Thymus (tissue), 11 donors: ENCODE measurements around the gene MBP. TPM values are rescaled to one million over a fixed set of nuclear protein-coding genes. Genes with fewer than 3 reads are reported as not detected.
"Not testable (repeated sequence)": the region's sequence is repeated elsewhere in the genome, so short reads cannot be mapped to it uniquely, and the experiment has no call there.

Experiments used
- DNase-seq, 9 donors: peaks; one replicate each; pipeline ENCODE4 v3.0.0-alpha.2; 2013; ENCODE audit warnings: low spot score in 9 of 9, low read depth in 6 of 9, missing footprints in 1 of 9
- H3K27ac ChIP-seq, 2 donors: one replicate each; pipeline ENCODE4 v1.5.1; 2013; ENCODE audit warnings: control low read depth in 1 of 2, low read depth in 1 of 2, low read length in 1 of 2, mild to moderate bottlenecking in 1 of 2, moderate library complexity in 1 of 2
- H3K27me3 ChIP-seq, 2 donors: one replicate each; pipeline ENCODE4 v1.5.1; 2013; ENCODE audit warnings: low read length in 1 of 2; ENCODE audit not compliant: control insufficient read depth in 2 of 2, insufficient read depth in 1 of 2
- H3K36me3 ChIP-seq, 2 donors: one replicate each; pipeline ENCODE4 v1.5.1; 2013; ENCODE audit warnings: low read length in 1 of 2, mild to moderate bottlenecking in 1 of 2, moderate library complexity in 1 of 2; ENCODE audit not compliant: control insufficient read depth in 2 of 2, insufficient read depth in 2 of 2
- H3K4me1 ChIP-seq, 2 donors: one replicate each; pipeline ENCODE4 v1.5.1; 2013; ENCODE audit warnings: low read length in 2 of 2; ENCODE audit not compliant: control insufficient read depth in 2 of 2, insufficient read depth in 2 of 2
- H3K4me3 ChIP-seq, 2 donors: one replicate each; pipeline ENCODE4 v1.5.1; 2013; ENCODE audit warnings: low read length in 2 of 2, control low read depth in 1 of 2, mild to moderate bottlenecking in 1 of 2
- H3K9me3 ChIP-seq, 2 donors: one replicate each; pipeline ENCODE4 v1.5.1; 2013; ENCODE audit warnings: low read length in 1 of 2, mild to moderate bottlenecking in 1 of 2; ENCODE audit not compliant: control insufficient read depth in 2 of 2, insufficient read depth in 1 of 2
- WGBS: extraction: QIAGEN DNeasy Blood & Tissue Kit; methylation state at CpG from one replicate; pipeline ENCODE4 v1.1.7; 2013; 5-methylcytosine and 5-hydroxymethylcytosine counted together
- polyA plus RNA-seq: library from polyadenylated mRNA; stranded (reverse); fragments of 200-250 nt; gene quantifications from one replicate; pipeline ENCODE4 v1.2.3, GENCODE V29; 2013
- total RNA-seq: library from RNA; stranded (reverse); fragments of 120-200 nt; gene quantifications from one replicate; pipeline ENCODE4 v1.2.4, GENCODE V29; 2013
- donor health status: healthy.

Gene MBP
- total and polyA plus RNA-seq, 2 donors, result 16.1 to 16.3 TPM

DNA sequence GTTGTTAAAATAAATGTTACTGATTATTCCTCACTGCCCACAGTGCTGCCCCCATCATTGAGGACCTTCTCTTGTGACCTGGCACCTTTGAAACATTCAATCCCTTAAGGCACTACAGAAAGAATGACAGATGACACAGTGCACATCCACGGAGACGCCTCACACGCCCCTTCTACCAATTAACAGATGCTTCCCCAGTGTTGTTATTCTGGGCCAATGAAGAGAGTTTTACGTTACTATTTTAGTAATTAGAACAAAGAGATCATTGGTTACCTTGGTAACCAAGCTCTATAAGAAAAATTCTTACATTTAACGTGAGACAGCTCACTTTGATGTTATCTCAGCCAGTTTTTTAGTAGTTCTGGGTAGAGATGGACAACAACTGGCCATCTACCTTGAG is 158.2 kb downstream of the MBP start:
- Histone ChIP-seq H3K9me3 (no peaks in the 10 kb centered on the region), H3K36me3 (peaks cover 0 to 5% of the 10 kb centered on the region in 2 donors), H3K27ac (no peak overlapping the region), H3K27me3 (no peaks in the 10 kb centered on the region), H3K4me1 (peaks cover 0 to 18% of the 10 kb centered on the region in 2 donors), H3K4me3 (no peak overlapping the region)
- DNase-seq, result no peak
- 89% methylated on average over 5 of the region's 5 CpGs for WGBS

DNA sequence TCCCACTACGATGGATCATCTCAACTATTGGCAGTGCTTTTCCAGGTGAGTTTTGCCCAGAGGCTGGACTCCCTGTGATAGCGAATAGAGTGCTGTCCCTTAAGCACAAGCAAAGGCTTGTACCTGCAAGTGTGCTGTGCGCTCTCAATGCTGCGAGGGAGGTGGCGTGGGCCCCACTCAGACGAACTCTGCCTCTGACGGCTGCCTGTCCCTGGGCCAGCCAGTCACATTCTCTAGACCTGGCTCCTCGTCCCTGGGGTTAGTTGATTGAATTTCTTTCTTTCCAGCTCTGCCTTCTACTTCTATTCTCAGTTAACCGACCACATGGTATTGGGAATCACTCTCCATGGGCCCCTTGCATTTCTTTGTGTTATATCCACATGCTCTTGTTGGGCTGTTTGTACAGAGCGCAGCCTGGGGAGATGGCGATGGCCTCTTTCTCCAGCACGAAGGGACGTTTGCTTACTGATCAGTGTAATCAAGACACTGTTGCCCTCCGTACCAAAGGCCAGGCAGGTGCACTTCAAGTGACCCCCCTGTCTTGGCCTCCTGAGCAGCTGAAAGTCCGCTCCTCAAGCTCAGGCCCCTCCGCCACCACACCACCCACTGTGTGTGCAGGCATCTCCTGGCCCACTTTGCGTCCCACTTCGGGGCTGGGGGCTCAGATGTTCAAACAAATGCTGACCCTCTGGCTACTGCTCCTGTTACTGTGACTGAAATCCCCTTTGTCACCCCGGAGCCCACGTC is 158.9 kb downstream of the MBP start:
- WGBS, result 96% methylated on average over 20 of the region's 20 CpGs
- Histone ChIP-seq H3K27ac (peak overlapping the region; percentile 32 to 46), H3K9me3 (no peaks in the 10 kb centered on the region), H3K4me1 (peaks cover 0 to 18% of the 10 kb centered on the region in 2 donors), H3K27me3 (no peaks in the 10 kb centered on the region), H3K4me3 (no peak overlapping the region), H3K36me3 (peaks cover 0 to 11% of the 10 kb centered on the region in 2 donors)
- no peak for DNase-seq

DNA sequence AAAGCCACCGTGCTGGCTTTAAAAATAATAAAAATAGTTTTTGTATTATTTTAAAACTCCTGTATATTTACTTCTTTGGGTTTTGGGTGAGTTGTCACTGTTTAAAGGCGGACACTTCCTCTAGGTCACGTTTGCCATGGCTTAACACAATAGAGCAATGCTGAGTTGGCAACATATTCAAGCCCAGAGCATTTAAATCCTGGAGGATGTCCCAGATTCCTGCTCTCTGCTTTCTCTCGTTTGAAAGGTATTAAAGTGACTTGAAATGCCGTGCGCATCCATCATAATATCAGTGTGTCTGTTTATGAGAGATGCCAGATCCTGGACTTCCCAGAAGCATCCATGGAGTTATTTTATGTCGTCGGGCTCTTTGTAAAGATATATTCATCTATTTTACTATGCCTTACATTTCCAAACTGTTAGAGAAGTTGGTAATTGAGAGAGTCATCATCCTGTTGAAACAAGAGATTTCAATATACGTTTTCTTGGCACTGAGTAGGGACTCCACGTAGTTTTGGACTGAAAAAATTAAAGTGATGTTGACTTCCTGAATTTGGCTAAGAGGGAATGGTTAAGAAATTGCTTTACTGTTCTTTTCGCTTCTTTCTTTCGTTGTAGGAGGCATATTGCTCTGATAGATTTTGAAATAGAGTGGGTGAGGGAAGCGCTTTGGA is 159.6 kb downstream of the MBP start:
- Histone ChIP-seq H3K36me3 (peaks cover 0 to 13% of the 10 kb centered on the region in 2 donors), H3K4me1 (peaks cover 0 to 15% of the 10 kb centered on the region in 2 donors), H3K9me3 (no peaks in the 10 kb centered on the region), H3K27ac (peak overlapping the region in 1 of 2 donors; percentile 32), H3K4me3 (no peak overlapping the region), H3K27me3 (no peaks in the 10 kb centered on the region)
- DNase-seq, result no peak
- WGBS, result 93% methylated on average over 13 of the region's 13 CpGs

GRCh38 chr18:76972241-76972640 is 160.3 kb downstream of the MBP start:
- no peak for DNase-seq
- Histone ChIP-seq H3K36me3 (peaks cover 0 to 15% of the 10 kb centered on the region in 2 donors), H3K9me3 (no peaks in the 10 kb centered on the region), H3K4me3 (no peak overlapping the region), H3K4me1 (peaks cover 0 to 15% of the 10 kb centered on the region in 2 donors), H3K27ac (no peak overlapping the region), H3K27me3 (no peaks in the 10 kb centered on the region)
- WGBS, result 95% methylated on average over 6 of the region's 6 CpGs

- 86% methylated on average over 11 of the region's 11 CpGs for WGBS
- no peak overlapping the region for H3K4me3 ChIP-seq
- H3K4me1 ChIP-seq, result peaks cover 0 to 15% of the 10 kb centered on the region in 2 donors
- DNase-seq, result no peak
- H3K27me3 ChIP-seq, result no peaks in the 10 kb centered on the region
- H3K36me3 ChIP-seq, result peaks cover 5 to 21% of the 10 kb centered on the region in 2 donors
- no peak overlapping the region for H3K27ac ChIP-seq
- no peaks in the 10 kb centered on the region for H3K9me3 ChIP-seq
Observed at GRCh38 chr18:76970770-76971559, 161.6 kb downstream of the MBP start.

DNA sequence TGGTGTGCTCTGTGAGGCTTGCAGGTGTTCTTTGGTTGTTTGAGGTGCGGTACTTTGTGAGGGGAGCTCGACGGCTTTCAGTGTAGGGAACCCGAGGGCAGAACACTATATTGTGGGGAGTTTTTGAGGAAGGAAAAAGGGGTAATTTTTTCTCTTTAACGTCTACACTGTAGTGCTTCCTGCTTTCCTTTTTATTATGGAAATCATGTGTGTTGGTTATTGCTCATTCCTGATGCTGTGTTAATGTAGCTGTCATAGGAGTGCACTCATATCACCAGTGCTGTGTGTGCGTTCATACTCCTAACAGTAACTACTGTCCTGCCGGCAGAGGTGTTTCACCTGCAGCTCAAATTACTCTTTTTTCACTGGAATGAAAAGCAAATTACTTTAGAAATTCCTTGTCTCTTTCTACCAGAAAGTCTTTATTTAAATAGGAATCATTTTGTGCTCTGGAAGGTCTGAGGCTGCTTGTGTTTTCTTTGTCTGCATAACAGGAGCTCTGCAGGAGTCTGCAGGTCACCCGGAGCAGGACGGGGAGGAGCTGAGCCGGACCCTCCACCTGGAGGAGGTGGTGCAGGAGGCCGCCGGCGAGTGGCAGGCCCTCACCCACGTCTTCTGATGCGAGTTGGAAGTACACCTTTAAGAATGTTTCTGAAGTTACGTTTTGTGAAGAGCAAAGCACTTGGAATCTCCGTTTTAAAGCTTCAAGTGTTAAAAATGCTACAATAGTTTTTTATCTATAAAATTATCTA is 164.7 kb downstream of the MBP start:
- Histone ChIP-seq H3K4me1 (peaks cover 0 to 7% of the 10 kb centered on the region in 2 donors), H3K27ac (no peak overlapping the region), H3K27me3 (no peaks in the 10 kb centered on the region), H3K36me3 (peaks cover 5 to 18% of the 10 kb centered on the region in 2 donors), H3K4me3 (no peak overlapping the region), H3K9me3 (no peaks in the 10 kb centered on the region)
- 68% methylated on average over 17 of the region's 17 CpGs for WGBS
- DNase-seq, result no peak

DNA sequence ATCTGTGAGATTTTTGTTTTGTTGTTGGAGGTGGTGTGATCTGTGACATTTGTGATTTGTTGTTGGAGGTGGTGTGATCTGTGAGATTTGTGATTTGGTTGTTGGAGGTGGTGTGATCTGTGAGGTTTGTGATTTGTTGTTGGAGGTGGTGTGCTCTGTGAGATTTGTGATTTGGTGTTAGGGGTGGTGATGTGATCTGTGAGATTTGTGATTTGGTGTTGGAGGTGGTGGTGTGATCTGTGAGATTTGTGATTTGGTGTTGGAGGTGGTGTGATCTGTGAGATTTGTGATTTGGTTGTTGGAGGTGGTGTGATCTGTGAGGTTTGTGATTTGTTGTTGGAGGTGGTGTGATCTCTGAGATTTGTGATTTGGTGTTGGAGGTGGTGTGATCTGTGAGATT is 165.3 kb downstream of the MBP start:
- not testable (repeated sequence) for H3K4me1 ChIP-seq, H3K27ac ChIP-seq, H3K4me3 ChIP-seq, H3K9me3 ChIP-seq, DNase-seq, H3K27me3 ChIP-seq
- peaks cover 5 to 18% of the 10 kb centered on the region in 2 donors for H3K36me3 ChIP-seq

DNA sequence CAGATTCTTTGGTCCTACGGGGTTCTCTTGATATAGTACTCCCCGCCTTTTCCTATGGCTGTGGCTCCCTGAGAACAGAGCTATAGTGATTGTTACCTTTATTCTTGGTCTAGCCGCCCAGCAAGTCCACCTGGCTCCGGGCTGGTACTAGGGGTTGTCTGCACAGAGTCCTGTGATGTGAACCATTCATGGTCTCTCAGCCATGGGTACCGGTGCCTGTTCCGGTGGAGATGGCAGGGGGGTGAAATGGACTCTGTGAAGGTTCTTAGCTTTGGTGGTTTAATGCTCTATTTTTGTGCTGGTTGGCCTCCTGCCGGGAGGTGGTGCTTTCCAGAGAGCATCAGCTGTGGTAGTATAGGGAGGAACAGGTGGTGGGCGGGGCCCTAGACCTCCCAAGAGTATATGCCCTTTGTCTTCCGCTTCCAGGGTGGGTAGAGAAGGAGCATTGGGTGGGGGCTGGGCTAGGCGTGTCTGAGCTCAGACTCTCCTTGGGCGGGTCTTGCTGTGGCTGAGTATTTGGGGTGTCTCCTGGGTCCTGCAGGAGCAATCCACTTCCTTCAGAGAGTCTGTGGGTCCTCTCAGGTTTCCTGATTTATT is 166.9 kb downstream of the MBP start:
- not testable (repeated sequence) for DNase-seq, H3K27ac ChIP-seq, H3K9me3 ChIP-seq, H3K4me1 ChIP-seq, H3K4me3 ChIP-seq, H3K27me3 ChIP-seq
- peaks cover 9 to 21% of the 10 kb centered on the region in 2 donors for H3K36me3 ChIP-seq
- WGBS, result 96% methylated on average over 11 of the region's 11 CpGs
